ENCODE measurements around the gene LTB.

- TF ChIP-seq, protein P1, sequence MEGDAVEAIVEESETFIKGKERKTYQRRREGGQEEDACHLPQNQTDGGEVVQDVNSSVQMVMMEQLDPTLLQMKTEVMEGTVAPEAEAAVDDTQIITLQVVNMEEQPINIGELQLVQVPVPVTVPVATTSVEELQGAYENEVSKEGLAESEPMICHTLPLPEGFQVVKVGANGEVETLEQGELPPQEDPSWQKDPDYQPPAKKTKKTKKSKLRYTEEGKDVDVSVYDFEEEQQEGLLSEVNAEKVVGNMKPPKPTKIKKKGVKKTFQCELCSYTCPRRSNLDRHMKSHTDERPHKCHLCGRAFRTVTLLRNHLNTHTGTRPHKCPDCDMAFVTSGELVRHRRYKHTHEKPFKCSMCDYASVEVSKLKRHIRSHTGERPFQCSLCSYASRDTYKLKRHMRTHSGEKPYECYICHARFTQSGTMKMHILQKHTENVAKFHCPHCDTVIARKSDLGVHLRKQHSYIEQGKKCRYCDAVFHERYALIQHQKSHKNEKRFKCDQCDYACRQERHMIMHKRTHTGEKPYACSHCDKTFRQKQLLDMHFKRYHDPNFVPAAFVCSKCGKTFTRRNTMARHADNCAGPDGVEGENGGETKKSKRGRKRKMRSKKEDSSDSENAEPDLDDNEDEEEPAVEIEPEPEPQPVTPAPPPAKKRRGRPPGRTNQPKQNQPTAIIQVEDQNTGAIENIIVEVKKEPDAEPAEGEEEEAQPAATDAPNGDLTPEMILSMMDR (tag by site-specific recombination; IDR thresholded peaks at IDR 0.05), result no peak
- TF ChIP-seq ZFHX2 (tag by site-specific recombination; conservative IDR thresholded peaks at IDR 0.05), result no peak
- TF ChIP-seq MEIS1 (CRISPR knock-in tag; IDR thresholded peaks at IDR 0.05; ENCODE audit: borderline replicate concordance), result no peak
- TF ChIP-seq SP3 (tag by site-specific recombination; IDR thresholded peaks at IDR 0.05), result no peak
- TF ChIP-seq ZFP3 (tag by site-specific recombination; IDR thresholded peaks at IDR 0.05; ENCODE audit: low read depth), result no peak
- no peak for TF ChIP-seq YY2 (tag by site-specific recombination; IDR thresholded peaks at IDR 0.05)
Observed at GRCh38 chr6:31545291-31545690, 36.9 kb downstream of the LTB start.

All from HEK293 (cell line).